PC-9 (cell line): Measurements from ENCODE around the gene DNAJC17.

ENCODE experiments used
- CTCF ChIP-seq: fragments of 200-600 bp; sonication (generic); conservative IDR thresholded peaks from 2 replicates; pipeline ENCODE4 v1.6.1; 2017; ENCODE audit warnings: mixed run types, antibody characterized with exemption, mild to moderate bottlenecking, moderate library complexity
- EZH2 ChIP-seq: fragments of 200-600 bp; sonication (generic); IDR thresholded peaks from 2 replicates; pipeline ENCODE4 v1.8.0; 2017; ENCODE audit warnings: antibody characterized with exemption, low read depth

GRCh38 chr15:40828447-40829036 lies 21.3 kb upstream of the DNAJC17 start, which contains the start of gene PPP1R14D:
- TF ChIP-seq CTCF, result no peak
- no peak for TF ChIP-seq EZH2
